Measurements from ENCODE around the gene CDC27.
"Not testable (repeated sequence)": the region's sequence is repeated elsewhere in the genome, so short reads cannot be mapped to it uniquely, and the experiment has no call there.

CDC27 gene

GRCh38 chr17:47199627-47200324, 10.7 kb upstream of the CDC27 start:
- H3K27me3 Mint-ChIP-seq = no peaks in the 10 kb centered on the region

GRCh38 chr17:47197821-47198220, 8.7 kb upstream of the CDC27 start:
- H3K27ac Mint-ChIP-seq (ENCODE audit: low read depth) = no peak overlapping the region
- H3K27me3 Mint-ChIP-seq = no peaks in the 10 kb centered on the region
- peaks cover 15% of the 10 kb centered on the region for H3K4me1 Mint-ChIP-seq
- no peaks in the 10 kb centered on the region for H3K9me3 Mint-ChIP-seq
- ATAC-seq (replicated peaks; ENCODE audit: extremely low read depth, poor library complexity, severe bottlenecking) (no peak), DNase-seq (ENCODE audit: low spot score in 2 of 2) (no peak)
- no peak overlapping the region for H3K4me3 Mint-ChIP-seq
- no peaks in the 10 kb centered on the region for H3K36me3 Mint-ChIP-seq (ENCODE audit: insufficient read depth)

More at GRCh38 chr17:47199627-47200324, 10.7 kb upstream of the CDC27 start:
- Mint-ChIP-seq H3K27ac (ENCODE audit: low read depth) (no peak overlapping the region), H3K9me3 (no peaks in the 10 kb centered on the region), H3K4me1 (peaks cover 23% of the 10 kb centered on the region), H3K36me3 (ENCODE audit: insufficient read depth) (peaks cover 2% of the 10 kb centered on the region), H3K4me3 (no peak overlapping the region)
- ATAC-seq (replicated peaks; ENCODE audit: extremely low read depth, poor library complexity, severe bottlenecking) (no peak), DNase-seq (ENCODE audit: low spot score in 2 of 2) (no peak)

GRCh38 chr17:47193931-47194511, 4.9 kb upstream of the CDC27 start:
- ATAC-seq (replicated peaks; ENCODE audit: extremely low read depth, poor library complexity, severe bottlenecking) = no peak
- DNase-seq (ENCODE audit: low spot score in 2 of 2) = no peak
- peaks cover 26% of the 10 kb centered on the region for H3K4me1 Mint-ChIP-seq
- H3K36me3 Mint-ChIP-seq (ENCODE audit: insufficient read depth) = peaks cover 5% of the 10 kb centered on the region
- no peaks in the 10 kb centered on the region for H3K27me3 Mint-ChIP-seq
- no peak overlapping the region for H3K4me3 Mint-ChIP-seq
- no peak overlapping the region for H3K27ac Mint-ChIP-seq (ENCODE audit: low read depth)
- H3K9me3 Mint-ChIP-seq = no peaks in the 10 kb centered on the region

- Mint-ChIP-seq H3K4me1 (peaks cover 26% of the 10 kb centered on the region), H3K27ac (ENCODE audit: low read depth) (no peak overlapping the region), H3K9me3 (no peaks in the 10 kb centered on the region), H3K36me3 (ENCODE audit: insufficient read depth) (peaks cover 12% of the 10 kb centered on the region), H3K4me3 (no peak overlapping the region), H3K27me3 (no peaks in the 10 kb centered on the region)
- no peak for DNase-seq (ENCODE audit: low spot score in 2 of 2)
- ATAC-seq (replicated peaks; ENCODE audit: extremely low read depth, poor library complexity, severe bottlenecking) = no peak
Observed at GRCh38 chr17:47192554-47192953, 3.5 kb upstream of the CDC27 start.

GRCh38 chr17:47190770-47191169, 1.7 kb upstream of the CDC27 start:
- no peak overlapping the region for H3K4me3 Mint-ChIP-seq
- ATAC-seq (replicated peaks; ENCODE audit: extremely low read depth, poor library complexity, severe bottlenecking) = no peak

GRCh38 chr17:47190243-47190642, 1.1 kb upstream of the CDC27 start:
- H3K4me1 Mint-ChIP-seq = peaks cover 39% of the 10 kb centered on the region
- no peaks in the 10 kb centered on the region for H3K9me3 Mint-ChIP-seq
- ATAC-seq (replicated peaks; ENCODE audit: extremely low read depth, poor library complexity, severe bottlenecking) (no peak), DNase-seq (ENCODE audit: low spot score in 2 of 2) (no peak)
- H3K36me3 Mint-ChIP-seq (ENCODE audit: insufficient read depth) = peaks cover 12% of the 10 kb centered on the region
- no peak overlapping the region for H3K4me3 Mint-ChIP-seq
- no peak overlapping the region for H3K27ac Mint-ChIP-seq (ENCODE audit: low read depth)
- H3K27me3 Mint-ChIP-seq = no peaks in the 10 kb centered on the region

More at GRCh38 chr17:47190770-47191169, 1.7 kb upstream of the CDC27 start:
- Mint-ChIP-seq H3K9me3 (no peaks in the 10 kb centered on the region), H3K36me3 (ENCODE audit: insufficient read depth) (peaks cover 12% of the 10 kb centered on the region), H3K4me1 (peaks cover 37% of the 10 kb centered on the region), H3K27me3 (no peaks in the 10 kb centered on the region), H3K27ac (ENCODE audit: low read depth) (no peak overlapping the region)
- DNase-seq (ENCODE audit: low spot score in 2 of 2) = no peak

- Mint-ChIP-seq H3K27me3 (no peaks in the 10 kb centered on the region), H3K9me3 (no peaks in the 10 kb centered on the region), H3K4me1 (peaks cover 40% of the 10 kb centered on the region), H3K27ac (ENCODE audit: low read depth) (peak overlapping the region; percentile 95), H3K36me3 (ENCODE audit: insufficient read depth) (peaks cover 12% of the 10 kb centered on the region), H3K4me3 (peak overlapping the region; percentile 89)
- no peak for ATAC-seq (replicated peaks; ENCODE audit: extremely low read depth, poor library complexity, severe bottlenecking)
- no peak for DNase-seq (ENCODE audit: low spot score in 2 of 2)
Observed at GRCh38 chr17:47189732-47190237, 690 bp upstream of the CDC27 start.

GRCh38 chr17:47188271-47188875, 722 bp downstream of the CDC27 start:
- Mint-ChIP-seq H3K27ac (ENCODE audit: low read depth) (peak overlapping the region; percentile 95), H3K4me1 (peaks cover 50% of the 10 kb centered on the region), H3K27me3 (no peaks in the 10 kb centered on the region), H3K36me3 (ENCODE audit: insufficient read depth) (peaks cover 12% of the 10 kb centered on the region), H3K9me3 (no peaks in the 10 kb centered on the region), H3K4me3 (peak overlapping the region; percentile 89)
- DNase-seq (ENCODE audit: low spot score in 2 of 2) (no peak), ATAC-seq (replicated peaks; ENCODE audit: extremely low read depth, poor library complexity, severe bottlenecking) (no peak)

GRCh38 chr17:47184681-47185080, 4.4 kb downstream of the CDC27 start:
- Mint-ChIP-seq H3K27ac (ENCODE audit: low read depth) (no peak overlapping the region), H3K4me3 (no peak overlapping the region), H3K36me3 (ENCODE audit: insufficient read depth) (peaks cover 24% of the 10 kb centered on the region), H3K4me1 (peaks cover 55% of the 10 kb centered on the region), H3K9me3 (no peaks in the 10 kb centered on the region), H3K27me3 (no peaks in the 10 kb centered on the region)
- ATAC-seq (replicated peaks; ENCODE audit: extremely low read depth, poor library complexity, severe bottlenecking) (no peak), DNase-seq (ENCODE audit: low spot score in 2 of 2) (no peak)

GRCh38 chr17:47180988-47181387, 8.1 kb downstream of the CDC27 start:
- peaks cover 61% of the 10 kb centered on the region for H3K4me1 Mint-ChIP-seq

GRCh38 chr17:47180337-47180736, 8.8 kb downstream of the CDC27 start:
- H3K36me3 Mint-ChIP-seq (ENCODE audit: insufficient read depth) = peaks cover 35% of the 10 kb centered on the region
- no peak for DNase-seq (ENCODE audit: low spot score in 2 of 2)
- H3K4me1 Mint-ChIP-seq = peaks cover 58% of the 10 kb centered on the region

More at GRCh38 chr17:47180988-47181387, 8.1 kb downstream of the CDC27 start:
- not testable (repeated sequence) for H3K9me3 Mint-ChIP-seq; H3K27me3 Mint-ChIP-seq; H3K4me3 Mint-ChIP-seq; DNase-seq (ENCODE audit: low spot score in 2 of 2); ATAC-seq (replicated peaks; ENCODE audit: extremely low read depth, poor library complexity, severe bottlenecking); H3K27ac Mint-ChIP-seq (ENCODE audit: low read depth)
- H3K36me3 Mint-ChIP-seq (ENCODE audit: insufficient read depth) = peaks cover 35% of the 10 kb centered on the region

GRCh38 chr17:47179141-47179540, 10.0 kb downstream of the CDC27 start:
- ATAC-seq (replicated peaks; ENCODE audit: extremely low read depth, poor library complexity, severe bottlenecking) = no peak
- Mint-ChIP-seq H3K9me3 (no peaks in the 10 kb centered on the region), H3K4me3 (no peak overlapping the region), H3K36me3 (ENCODE audit: insufficient read depth) (peaks cover 35% of the 10 kb centered on the region), H3K27me3 (no peaks in the 10 kb centered on the region), H3K27ac (ENCODE audit: low read depth) (no peak overlapping the region), H3K4me1 (peaks cover 59% of the 10 kb centered on the region)
- DNase-seq (ENCODE audit: low spot score in 2 of 2) = no peak

More at GRCh38 chr17:47180337-47180736, 8.8 kb downstream of the CDC27 start:
- no peak for ATAC-seq (replicated peaks; ENCODE audit: extremely low read depth, poor library complexity, severe bottlenecking)
- peak overlapping the region; percentile 27 for H3K27ac Mint-ChIP-seq (ENCODE audit: low read depth)
- H3K9me3 Mint-ChIP-seq = no peaks in the 10 kb centered on the region
- no peaks in the 10 kb centered on the region for H3K27me3 Mint-ChIP-seq
- H3K4me3 Mint-ChIP-seq = no peak overlapping the region

GRCh38 chr17:47177261-47177660, 11.8 kb downstream of the CDC27 start:
- Mint-ChIP-seq H3K4me3 (no peak overlapping the region), H3K4me1 (peaks cover 56% of the 10 kb centered on the region), H3K9me3 (no peaks in the 10 kb centered on the region), H3K27me3 (no peaks in the 10 kb centered on the region), H3K36me3 (ENCODE audit: insufficient read depth) (peaks cover 35% of the 10 kb centered on the region), H3K27ac (ENCODE audit: low read depth) (no peak overlapping the region)
- ATAC-seq (replicated peaks; ENCODE audit: extremely low read depth, poor library complexity, severe bottlenecking) (no peak), DNase-seq (ENCODE audit: low spot score in 2 of 2) (no peak)
